Daoy (cell line): ENCODE data around the gene ARHGEF28. TPM values are rescaled to one million over a fixed set of nuclear protein-coding genes. Genes with fewer than 3 reads are reported as not detected.

Experiments
- DNase-seq: peaks from one replicate; pipeline ENCODE4 v3.0.0-alpha.2; 2015; ENCODE audit warnings: low read depth
- total RNA-seq: library from RNA; depleted of rRNA; stranded (reverse); fragments of >200 nt; shearing (Covaris generic); gene quantifications from 2 replicates; pipeline ENCODE4 v1.2.3, GENCODE V29; 2014; rRNA removed

The ARHGEF28 gene
- total RNA-seq, result 0.65 and 3.9 TPM in 2 replicates

- DNase-seq, result peak; percentile 82
Observed at GRCh38 chr5:73625944-73626811, at the start of gene ARHGEF28. ARHGEF28 (plus strand) TSS chr5:73626196; CDS start chr5:73684852, 58,656 bp downstream.

DNA sequence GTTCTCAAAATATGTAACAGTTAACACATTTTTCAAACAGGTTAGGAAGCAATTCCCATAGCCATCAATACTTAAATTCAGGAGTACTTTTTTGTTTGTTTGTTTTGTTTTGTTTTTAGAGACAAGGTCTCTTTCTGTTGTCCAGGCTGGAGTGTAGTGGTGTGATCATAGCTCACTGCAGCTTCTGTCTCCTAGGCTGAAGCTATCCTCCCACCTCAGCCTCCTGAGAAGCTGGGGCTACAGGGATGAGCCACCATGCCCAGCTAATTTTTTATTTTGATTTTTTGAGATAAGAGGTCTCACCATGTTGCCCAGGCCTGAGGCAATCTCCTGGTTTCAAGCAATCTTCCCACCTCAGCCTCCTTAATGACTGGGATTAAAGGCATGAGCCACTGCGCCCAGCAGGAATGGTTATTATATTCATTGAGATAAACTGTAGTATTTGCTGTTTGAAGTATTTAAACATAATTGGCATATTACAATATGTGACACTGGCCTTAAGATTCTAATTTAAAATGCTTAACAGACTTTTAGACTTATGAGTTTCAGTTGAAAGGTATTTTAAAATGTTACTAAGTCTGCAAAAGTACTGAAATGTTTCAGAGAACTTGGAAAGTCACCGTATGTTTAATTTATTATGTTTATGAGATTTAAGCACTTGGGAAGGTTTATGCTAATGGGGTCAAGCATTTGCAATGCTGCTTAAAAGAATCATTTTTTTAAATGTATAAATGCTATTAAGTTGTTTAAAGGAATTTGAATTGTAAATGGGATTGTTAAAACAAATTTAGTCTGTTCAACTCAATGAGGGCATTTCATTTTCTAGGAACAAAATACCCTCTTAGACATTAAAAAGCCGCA lies 43.5 kb upstream of the ARHGEF28 start:
- DNase-seq, result no peak

GRCh38 chr5:73587923-73588322 lies 38.1 kb upstream of the ARHGEF28 start:
- no peak for DNase-seq

GRCh38 chr5:73591102-73591695 lies 34.8 kb upstream of the ARHGEF28 start:
- DNase-seq, result peak; percentile 72

- DNase-seq, result peak; percentile 85
Observed at GRCh38 chr5:73591698-73592501, 34.1 kb upstream of the ARHGEF28 start.

DNA sequence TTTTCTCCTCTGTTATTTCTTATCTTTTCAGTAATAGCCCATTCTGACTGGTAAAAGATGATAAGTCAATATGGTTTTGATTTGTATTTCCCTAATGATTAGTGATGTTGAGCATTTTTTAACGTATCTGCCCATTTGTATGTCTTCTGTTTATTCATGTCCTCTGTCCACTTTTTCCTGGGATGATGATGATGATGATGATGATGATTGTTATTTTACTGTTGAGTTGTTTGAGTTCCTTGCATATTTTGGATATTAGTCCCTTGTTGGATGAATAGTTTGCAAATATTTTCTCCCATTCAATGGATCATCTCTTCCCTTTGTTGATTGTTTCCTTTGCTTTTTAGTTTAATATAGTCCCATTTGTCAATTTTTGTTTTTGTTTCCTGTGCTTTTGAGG lies 33.4 kb upstream of the ARHGEF28 start:
- no peak for DNase-seq

DNA sequence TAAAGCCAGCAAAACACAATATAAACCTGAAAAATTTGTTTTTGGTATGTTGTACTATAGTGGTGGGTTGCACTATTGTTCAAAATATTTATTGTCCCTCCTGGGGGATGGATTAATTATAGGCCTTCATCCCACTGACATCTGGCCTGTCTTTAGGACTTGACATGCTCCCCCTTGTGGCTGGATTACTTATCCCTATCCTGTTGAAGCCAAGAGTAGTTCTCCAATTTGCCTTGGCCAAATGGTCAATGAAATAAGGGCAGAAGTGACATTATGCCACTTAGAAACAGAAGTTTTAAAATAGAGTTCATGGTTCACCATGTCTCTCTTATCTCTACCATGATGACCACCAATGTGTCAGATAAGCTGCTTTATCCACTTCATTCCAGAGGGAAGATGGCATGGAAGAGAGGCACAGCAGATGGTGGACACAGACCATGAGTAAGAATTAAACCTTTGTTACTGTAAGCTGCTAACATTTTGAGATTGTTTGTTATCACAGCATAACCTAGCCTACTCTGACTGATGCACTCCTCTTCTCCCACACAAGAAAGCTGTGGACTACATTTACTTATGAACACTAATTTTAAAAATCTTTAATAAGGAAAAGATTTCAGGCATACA lies 29.2 kb upstream of the ARHGEF28 start:
- DNase-seq, result peak; percentile 44

DNA sequence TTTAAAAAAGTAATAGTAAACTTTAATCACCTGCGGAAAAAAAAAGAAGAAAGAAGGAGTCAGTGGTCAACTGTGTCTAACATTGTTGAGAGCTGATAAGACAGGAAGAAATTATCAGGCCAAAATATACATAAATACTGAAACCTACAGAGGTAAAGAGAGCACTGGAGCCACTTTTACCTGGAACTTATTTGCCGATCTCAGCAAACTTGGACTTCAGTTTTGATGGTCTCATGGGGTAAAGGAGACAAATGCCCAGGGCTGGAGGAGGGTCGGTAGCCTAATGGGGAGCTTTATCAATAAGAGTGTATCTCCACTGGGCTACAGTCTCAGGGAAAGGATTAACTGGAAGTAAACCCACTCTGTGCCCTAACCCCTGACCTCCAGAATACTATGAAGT lies 26.6 kb upstream of the ARHGEF28 start:
- no peak for DNase-seq

DNA sequence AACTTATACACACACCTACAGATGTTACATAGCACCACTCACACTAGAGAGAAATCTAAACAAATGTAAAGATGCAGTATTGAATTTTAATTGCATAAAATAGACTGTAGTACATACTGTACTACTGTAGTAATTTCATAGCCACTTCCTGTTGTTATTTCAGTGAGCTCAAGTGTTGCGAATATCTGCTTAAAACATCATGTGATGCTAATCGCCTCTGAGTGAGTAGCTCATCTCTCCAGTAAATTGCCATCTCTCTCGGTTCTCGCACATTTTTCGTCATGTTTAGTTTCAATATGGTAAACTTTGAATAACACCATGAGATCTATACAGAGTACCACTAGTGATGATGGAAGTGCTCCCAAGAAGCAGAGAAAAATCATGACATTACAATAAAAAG lies 22.0 kb upstream of the ARHGEF28 start:
- no peak for DNase-seq

DNA sequence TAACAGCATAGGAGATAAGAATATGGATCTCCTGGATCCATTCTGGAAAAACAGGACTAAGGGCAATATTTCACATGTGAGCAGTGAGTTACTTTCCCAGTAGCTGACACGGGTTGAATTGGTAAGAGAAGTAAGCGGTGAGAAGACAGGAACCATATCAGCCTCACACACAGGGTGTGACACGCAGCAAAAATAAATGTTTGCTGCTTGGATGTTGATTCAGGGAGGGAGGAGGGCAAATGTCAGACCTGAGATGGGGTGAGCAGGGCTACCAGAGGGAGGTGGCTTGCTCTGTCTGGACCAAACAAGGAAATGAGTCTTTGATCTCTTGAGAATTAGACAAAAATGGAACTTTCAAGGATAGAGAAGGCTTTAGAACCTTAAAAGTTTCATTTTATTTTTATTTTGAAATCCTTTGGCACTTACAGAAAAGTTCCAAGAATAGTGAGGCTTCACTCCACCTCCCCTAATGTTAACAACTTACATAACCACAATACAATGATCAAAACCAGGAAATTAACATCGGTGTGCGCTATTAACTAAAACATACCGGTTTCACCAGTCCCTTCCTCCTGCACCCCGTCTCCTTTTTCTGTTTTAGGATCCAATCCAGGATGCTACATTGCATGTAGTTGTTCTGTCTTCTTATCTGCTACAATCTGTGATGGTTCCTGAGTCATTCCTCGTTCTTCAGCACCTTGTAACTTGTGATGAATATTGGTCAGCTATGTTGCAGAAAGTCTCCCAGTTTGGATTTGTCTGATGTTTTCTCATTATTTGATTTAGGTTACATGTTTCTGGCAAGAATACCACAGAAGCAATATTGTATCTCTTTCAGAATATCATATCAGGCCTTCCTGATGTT lies 20.5 kb upstream of the ARHGEF28 start:
- DNase-seq, result peak; percentile 17

DNA sequence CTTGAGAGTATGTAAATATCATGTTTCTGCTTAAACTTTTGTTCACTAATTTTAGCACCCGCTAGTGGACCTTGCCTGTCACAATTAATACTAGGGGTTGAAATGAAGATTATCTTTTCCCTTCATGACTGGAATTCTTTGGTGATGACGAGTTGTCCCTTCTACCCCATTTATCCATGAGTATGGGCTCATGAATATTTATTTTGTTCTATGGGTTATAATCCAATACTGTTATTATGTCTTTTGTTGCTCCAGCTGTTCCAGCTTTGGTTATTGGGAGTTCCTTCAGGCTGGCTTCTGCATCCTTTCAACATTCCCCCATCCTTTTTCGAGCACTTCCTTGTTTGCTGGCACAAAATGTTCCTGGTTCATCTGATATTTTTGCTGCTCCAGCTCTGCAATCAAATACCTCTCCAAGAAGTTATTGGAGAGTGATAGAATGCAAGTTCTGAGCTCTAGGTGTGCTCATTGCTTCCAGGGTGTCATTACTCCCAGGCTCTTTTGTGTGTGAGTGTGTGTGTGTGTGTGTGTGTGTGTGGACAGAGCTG lies 19.7 kb upstream of the ARHGEF28 start:
- no peak for DNase-seq

DNA sequence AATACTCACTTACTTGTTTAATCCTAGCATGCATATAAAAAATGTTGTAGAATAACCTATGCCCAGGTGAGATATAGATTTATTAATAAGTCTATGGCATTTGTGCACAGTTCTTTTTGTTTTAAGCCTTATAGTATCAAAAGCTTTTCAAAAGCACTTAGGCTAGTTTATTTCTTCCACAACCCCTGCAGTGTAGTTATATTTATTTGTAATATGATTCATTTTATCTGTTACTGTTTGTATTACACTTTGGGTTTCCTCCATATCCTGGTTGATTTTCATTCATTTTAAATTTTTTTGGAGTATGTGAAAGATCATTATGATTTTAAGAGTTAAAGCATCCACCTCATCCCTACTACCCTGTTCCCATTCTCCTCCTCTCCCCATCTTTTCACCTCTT lies 18.8 kb upstream of the ARHGEF28 start:
- no peak for DNase-seq

GRCh38 chr5:73612799-73613198 lies 13.2 kb upstream of the ARHGEF28 start:
- no peak for DNase-seq

DNA sequence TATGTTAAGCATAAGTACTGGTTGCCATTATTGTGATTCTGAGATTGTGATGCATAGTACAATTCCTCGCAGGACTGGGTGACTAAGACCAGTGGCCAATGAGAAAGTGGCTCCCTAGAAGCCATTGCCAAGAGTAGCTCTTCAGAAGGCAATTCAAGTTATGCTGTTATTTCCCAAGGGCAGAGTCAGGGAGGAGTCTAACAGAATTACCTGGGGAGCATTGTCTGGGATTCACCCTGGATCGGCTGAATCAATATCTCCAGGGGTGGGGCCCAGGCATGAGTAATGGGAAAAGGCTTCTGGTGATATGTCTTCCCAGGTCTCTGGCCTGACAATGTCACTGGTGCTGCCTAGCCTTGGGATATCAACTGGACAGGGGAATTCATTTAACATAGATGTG lies 10.9 kb upstream of the ARHGEF28 start:
- no peak for DNase-seq

DNA sequence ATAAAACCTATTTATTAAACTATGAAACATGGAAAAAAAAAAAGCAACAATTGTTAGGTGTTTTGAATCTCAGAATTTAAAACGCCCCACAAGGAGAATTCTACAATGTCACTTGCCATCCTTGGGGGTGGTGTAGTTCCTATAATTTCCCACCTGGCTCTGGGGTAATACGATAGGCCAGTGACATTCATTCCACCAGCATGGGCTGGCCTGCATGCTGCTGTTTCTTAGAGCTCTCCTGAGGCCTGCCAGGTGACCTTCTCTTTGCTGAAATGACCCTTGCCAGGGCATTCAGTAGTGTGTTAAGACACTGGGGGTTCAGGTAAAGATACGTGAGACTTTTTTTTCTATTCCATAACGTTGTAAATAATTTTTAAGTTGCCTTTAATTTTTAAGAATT lies 10.0 kb upstream of the ARHGEF28 start:
- DNase-seq, result no peak

- DNase-seq, result no peak
Observed at GRCh38 chr5:73617510-73618279, 8.3 kb upstream of the ARHGEF28 start.

DNA sequence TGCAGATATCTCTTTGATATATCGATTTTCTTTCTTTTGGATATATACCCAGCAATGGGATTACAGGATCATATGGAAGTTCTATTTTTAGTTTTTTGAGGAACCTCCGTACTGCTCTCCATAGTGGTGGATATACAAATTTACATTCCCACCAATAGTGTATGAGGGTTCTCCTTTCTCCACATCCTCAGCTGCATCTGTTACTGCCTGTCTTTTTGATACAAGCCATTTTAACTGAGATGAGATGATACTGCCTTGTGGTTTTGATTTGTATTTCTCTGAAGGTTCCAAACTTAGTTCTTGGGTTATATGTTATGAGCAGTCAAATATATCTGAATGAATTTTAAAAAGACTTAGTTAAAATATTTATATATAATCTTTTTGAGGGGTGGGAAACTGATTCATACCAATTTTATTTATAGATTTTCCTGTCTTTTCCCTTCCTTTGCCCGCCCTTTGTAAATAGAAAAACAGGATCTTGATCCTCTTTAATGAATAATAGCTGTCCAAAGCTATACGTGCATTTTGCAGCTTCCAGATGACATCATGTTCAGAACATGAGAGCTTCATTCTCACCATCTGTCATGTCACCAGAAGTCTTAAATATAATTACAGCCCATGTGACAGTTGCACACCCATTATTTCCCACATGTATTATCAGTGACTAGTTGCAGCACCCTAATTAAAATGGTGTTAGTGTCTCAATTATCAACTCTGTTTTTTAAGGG lies 6.2 kb upstream of the ARHGEF28 start:
- DNase-seq, result no peak

DNA sequence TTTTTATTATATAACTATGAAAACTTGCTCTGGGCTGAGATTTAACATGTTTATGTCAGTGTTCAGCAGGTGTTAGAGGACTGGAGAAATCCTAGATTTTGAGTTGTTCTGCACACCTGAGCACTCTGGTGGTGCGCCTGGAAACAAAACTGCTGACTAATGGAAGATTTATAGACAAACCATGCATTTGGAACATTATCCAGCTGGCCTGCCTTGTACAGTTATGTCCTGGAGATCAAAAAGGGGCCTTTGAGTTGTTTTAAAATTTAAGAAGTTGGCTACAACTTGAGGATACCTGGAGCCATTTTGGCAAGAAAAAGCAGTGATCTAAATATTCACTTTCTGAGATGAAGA lies 5.7 kb upstream of the ARHGEF28 start:
- no peak for DNase-seq
